OCI-LY1 (cell line): ENCODE measurements around the gene COL23A1.

ENCODE experiments used
- H2AFZ ChIP-seq: fragments of 200-600 bp; sonication (generic), shearing (Covaris generic); 2 replicates; pipeline ENCODE4 v1.6.0; 2014; ENCODE audit warnings: antibody characterized with exemption, mild to moderate bottlenecking, low read length
- H3F3A ChIP-seq: fragments of 200-600 bp; sonication (generic), shearing (Covaris generic); 2 replicates; pipeline ENCODE4 v1.6.0; 2014; ENCODE audit warnings: mild to moderate bottlenecking, antibody characterized with exemption, low read length, moderate library complexity; ENCODE audit not compliant: insufficient read depth
- H3K27ac ChIP-seq: fragments of 200-600 bp; sonication (generic); 2 replicates; pipeline ENCODE4 v1.5.1; 2014; ENCODE audit warnings: low read length, mixed run types, mild to moderate bottlenecking, low read depth; ENCODE audit not compliant: poor library complexity, severe bottlenecking
- H3K27me3 ChIP-seq: fragments of 200-600 bp; sonication (generic); 2 replicates; pipeline ENCODE4 v1.6.0; 2014; ENCODE audit warnings: antibody characterized with exemption, mild to moderate bottlenecking, low read length, moderate library complexity; ENCODE audit not compliant: insufficient read depth
- H3K36me3 ChIP-seq: fragments of 200-600 bp; sonication (generic); 2 replicates; pipeline ENCODE4 v1.6.1; 2014; ENCODE audit warnings: mild to moderate bottlenecking, antibody characterized with exemption, low read length, moderate library complexity, mixed read lengths; ENCODE audit not compliant: insufficient read depth
- H3K4me1 ChIP-seq: fragments of 200-600 bp; sonication (generic); 2 replicates; pipeline ENCODE4 v1.5.1; 2014; ENCODE audit warnings: mild to moderate bottlenecking, low read length, moderate library complexity; ENCODE audit not compliant: insufficient read depth, severe bottlenecking
- H3K4me2 ChIP-seq: fragments of 200-600 bp; sonication (generic), shearing (Covaris generic); 2 replicates; pipeline ENCODE4 v1.6.1; 2014; ENCODE audit warnings: low read length
- H3K4me3 ChIP-seq: fragments of 200-600 bp; sonication (generic); 2 replicates; pipeline ENCODE4 v1.5.1; 2014; ENCODE audit warnings: low read length, low read depth, mild to moderate bottlenecking, mixed read lengths; ENCODE audit not compliant: poor library complexity, severe bottlenecking
- H3K79me2 ChIP-seq: fragments of 200-600 bp; shearing (Covaris generic); 2 replicates; pipeline ENCODE4 v1.6.1; 2016; ENCODE audit warnings: mixed run types, low read length, mixed read lengths; ENCODE audit not compliant: insufficient read depth
- H3K9ac ChIP-seq: fragments of 200-600 bp; sonication (generic), shearing (Covaris generic); 2 replicates; pipeline ENCODE4 v1.6.1; 2014; ENCODE audit warnings: mild to moderate bottlenecking, low read length, mixed read lengths
- H3K9me2 ChIP-seq: fragments of 200-600 bp; sonication (generic), shearing (Covaris generic); 2 replicates; pipeline ENCODE4 v1.6.1; 2014; ENCODE audit warnings: low read depth, mild to moderate bottlenecking, low read length, mixed read lengths
- H3K9me3 ChIP-seq: fragments of 200-600 bp; shearing (Covaris generic); 2 replicates; pipeline ENCODE4 v1.6.1; 2014; ENCODE audit warnings: low read length, mixed read lengths
- H4K20me1 ChIP-seq: fragments of 200-600 bp; sonication (generic), shearing (Covaris generic); 2 replicates; pipeline ENCODE4 v1.6.0; 2016; ENCODE audit warnings: mild to moderate bottlenecking, low read length; ENCODE audit not compliant: insufficient read depth
- EZH2 ChIP-seq: fragments of 200-600 bp; sonication (generic), shearing (Covaris generic); IDR thresholded peaks from 2 replicates; pipeline ENCODE4 v1.8.0; 2017; ENCODE audit warnings: borderline replicate concordance, mixed run types, mild to moderate bottlenecking, antibody characterized with exemption, low read length, moderate library complexity, mixed read lengths
- TF ChIP-seq, protein P1 (sequence below): fragments of 200-600 bp; sonication (generic), shearing (Covaris generic); IDR thresholded peaks from 2 replicates; pipeline ENCODE4 v1.5.1; 2017; ENCODE audit warnings: mild to moderate bottlenecking, antibody characterized with exemption, low read length, moderate library complexity, mixed read lengths

The COL23A1 gene

DNA sequence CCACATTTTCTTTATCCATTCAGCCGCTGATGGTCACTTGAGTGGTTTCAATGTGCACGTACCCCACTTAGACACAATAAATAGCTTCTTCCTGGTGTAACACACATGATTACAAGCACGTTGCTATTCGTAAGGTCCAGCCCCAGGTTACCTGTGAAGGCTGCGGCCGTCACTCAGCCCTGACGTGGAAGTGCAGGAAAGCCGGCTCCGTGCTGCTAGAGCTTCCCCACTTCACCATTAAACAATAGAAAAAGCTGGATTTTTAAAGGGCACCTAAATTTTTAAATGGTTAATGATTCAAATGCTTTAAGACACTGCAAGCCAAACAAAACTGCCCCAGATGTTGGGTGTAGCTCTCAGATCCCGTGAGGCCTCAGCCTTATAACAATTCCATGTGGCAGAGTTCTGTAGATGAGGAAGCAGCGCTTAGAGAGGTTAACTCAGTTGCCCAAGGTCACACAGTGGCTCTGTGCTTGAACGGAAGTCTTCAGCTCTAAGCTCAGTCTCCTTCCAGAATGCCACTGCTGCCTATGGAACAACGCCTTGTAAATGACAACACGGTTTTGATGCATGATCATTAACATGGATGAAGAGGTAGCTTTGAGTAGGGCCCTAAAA, 125.7 kb downstream of the COL23A1 start:
- Histone ChIP-seq H3K36me3 (no peaks in the 10 kb centered on the region), H3K4me2 (no peak overlapping the region), H3F3A (no peaks in the 10 kb centered on the region), H3K9me2 (no peaks in the 10 kb centered on the region), H3K27me3 (peaks cover 4% of the 10 kb centered on the region; the same call in 1 of the 2 replicates), H3K4me1 (no peaks in the 10 kb centered on the region), H3K9me3 (no peaks in the 10 kb centered on the region), H3K4me3 (no peak overlapping the region), H3K79me2 (no peaks in the 10 kb centered on the region), H3K27ac (no peak overlapping the region), H2AFZ (no peak overlapping the region), H4K20me1 (no peaks in the 10 kb centered on the region), H3K9ac (no peak overlapping the region)
- TF ChIP-seq, protein P1, sequence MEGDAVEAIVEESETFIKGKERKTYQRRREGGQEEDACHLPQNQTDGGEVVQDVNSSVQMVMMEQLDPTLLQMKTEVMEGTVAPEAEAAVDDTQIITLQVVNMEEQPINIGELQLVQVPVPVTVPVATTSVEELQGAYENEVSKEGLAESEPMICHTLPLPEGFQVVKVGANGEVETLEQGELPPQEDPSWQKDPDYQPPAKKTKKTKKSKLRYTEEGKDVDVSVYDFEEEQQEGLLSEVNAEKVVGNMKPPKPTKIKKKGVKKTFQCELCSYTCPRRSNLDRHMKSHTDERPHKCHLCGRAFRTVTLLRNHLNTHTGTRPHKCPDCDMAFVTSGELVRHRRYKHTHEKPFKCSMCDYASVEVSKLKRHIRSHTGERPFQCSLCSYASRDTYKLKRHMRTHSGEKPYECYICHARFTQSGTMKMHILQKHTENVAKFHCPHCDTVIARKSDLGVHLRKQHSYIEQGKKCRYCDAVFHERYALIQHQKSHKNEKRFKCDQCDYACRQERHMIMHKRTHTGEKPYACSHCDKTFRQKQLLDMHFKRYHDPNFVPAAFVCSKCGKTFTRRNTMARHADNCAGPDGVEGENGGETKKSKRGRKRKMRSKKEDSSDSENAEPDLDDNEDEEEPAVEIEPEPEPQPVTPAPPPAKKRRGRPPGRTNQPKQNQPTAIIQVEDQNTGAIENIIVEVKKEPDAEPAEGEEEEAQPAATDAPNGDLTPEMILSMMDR, result no peak
- TF ChIP-seq EZH2, result no peak

DNA sequence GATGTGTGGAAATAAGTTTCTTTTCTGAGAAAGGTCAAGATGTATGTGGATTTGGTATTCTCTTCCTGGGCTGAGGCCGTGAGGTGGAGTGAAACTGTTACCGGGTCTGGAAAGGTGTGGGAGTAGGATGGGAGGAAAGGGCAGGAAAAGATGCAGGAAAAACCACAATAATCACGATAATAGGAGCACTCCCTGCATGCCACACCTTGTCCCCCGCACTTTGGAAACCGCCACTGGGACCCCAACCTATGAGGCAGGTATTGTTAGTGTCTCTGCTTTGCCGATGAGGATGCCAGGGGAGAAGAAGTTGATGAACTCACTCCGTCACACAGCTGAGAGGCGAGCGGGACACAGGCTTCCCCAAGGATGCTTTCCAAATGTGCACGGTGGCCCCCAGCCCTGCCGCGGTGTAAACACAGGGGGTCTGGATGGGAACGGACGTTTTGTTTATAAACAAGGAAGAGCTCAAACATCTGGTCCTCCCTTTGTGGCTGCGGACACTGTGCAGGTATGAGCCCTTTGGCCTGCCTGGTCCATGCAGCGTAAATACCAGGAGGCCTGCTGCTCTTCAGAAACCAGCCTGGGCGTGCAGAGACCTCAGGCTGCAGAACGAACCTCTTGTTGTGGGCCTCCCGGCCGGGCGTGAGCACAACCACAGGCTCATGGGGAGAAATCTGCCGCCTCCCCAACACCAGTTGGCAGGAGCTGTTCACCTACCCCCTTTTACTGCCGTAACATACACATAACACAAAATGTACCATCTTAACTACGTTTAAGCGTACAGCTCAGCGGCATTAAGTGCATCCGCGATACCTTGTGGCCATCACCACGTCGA, 126.7 kb downstream of the COL23A1 start:
- Histone ChIP-seq H3K27ac (no peak overlapping the region), H4K20me1 (no peaks in the 10 kb centered on the region), H3K36me3 (no peaks in the 10 kb centered on the region), H3K4me3 (no peak overlapping the region), H3F3A (no peaks in the 10 kb centered on the region), H3K4me1 (no peaks in the 10 kb centered on the region), H3K27me3 (no peaks in the 10 kb centered on the region; the same call in 1 of the 2 replicates), H2AFZ (no peak overlapping the region), H3K79me2 (no peaks in the 10 kb centered on the region), H3K9ac (no peak overlapping the region), H3K4me2 (no peak overlapping the region), H3K9me3 (no peaks in the 10 kb centered on the region), H3K9me2 (no peaks in the 10 kb centered on the region)
- no peak for TF ChIP-seq EZH2
- TF ChIP-seq, protein P1, result no peak

DNA sequence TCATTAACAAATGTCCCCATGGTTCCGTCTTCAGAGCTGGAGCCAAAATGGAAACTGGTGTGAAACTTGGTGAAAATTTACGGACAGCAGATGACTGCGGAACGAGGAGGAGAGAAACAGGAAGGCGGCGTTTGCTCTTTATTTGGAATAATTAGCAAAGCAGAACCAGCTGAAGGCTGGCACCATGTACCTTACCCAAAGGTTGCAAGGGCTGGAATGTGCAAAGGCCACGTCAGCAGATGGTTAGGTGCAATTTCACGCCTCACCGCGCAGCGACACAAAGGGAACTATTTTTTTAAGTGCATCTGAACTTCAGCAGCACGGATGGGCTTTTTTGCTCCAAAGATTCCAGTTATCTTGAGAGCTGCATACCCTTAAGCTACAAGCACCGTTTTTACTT, 127.4 kb downstream of the COL23A1 start:
- Histone ChIP-seq H2AFZ (no peak overlapping the region), H3K9me3 (no peaks in the 10 kb centered on the region), H3K27ac (no peak overlapping the region), H3F3A (no peaks in the 10 kb centered on the region), H3K27me3 (no peaks in the 10 kb centered on the region; the same call in 1 of the 2 replicates), H3K4me1 (no peaks in the 10 kb centered on the region), H3K4me2 (no peak overlapping the region), H3K4me3 (no peak overlapping the region), H3K9ac (no peak overlapping the region), H3K36me3 (no peaks in the 10 kb centered on the region), H3K79me2 (no peaks in the 10 kb centered on the region), H4K20me1 (no peaks in the 10 kb centered on the region), H3K9me2 (no peaks in the 10 kb centered on the region)
- TF ChIP-seq, protein P1, result no peak
- TF ChIP-seq EZH2, result no peak
